ENCODE measurements around the gene CLPX.
"Not testable (repeated sequence)": the region's sequence is repeated elsewhere in the genome, so short reads cannot be mapped to it uniquely, and the experiment has no call there.

Gene CLPX

GRCh38 chr15:65207280-65207840 is 22.2 kb upstream of the CLPX start:
- in situ Hi-C loops (cut with HindIII; ENCODE audit: low sequenced_read_pairs): no loop called here

GRCh38 chr15:65206750-65207149 is 21.6 kb upstream of the CLPX start:
- in situ Hi-C loops (cut with HindIII; ENCODE audit: low sequenced_read_pairs): no loop called here

GRCh38 chr15:65204931-65205660 is 20.0 kb upstream of the CLPX start:
- in situ Hi-C loops (cut with HindIII; ENCODE audit: low sequenced_read_pairs): no loop called here

- in situ Hi-C loops (cut with HindIII; ENCODE audit: low sequenced_read_pairs): no loop called here
These were observed 19.2 kb upstream of the CLPX start for GRCh38 chr15:65204236-65204930.

GRCh38 chr15:65201918-65202317 is 16.8 kb upstream of the CLPX start:
- in situ Hi-C loops (cut with HindIII; ENCODE audit: low sequenced_read_pairs): no loop called here

- in situ Hi-C loops (cut with HindIII; ENCODE audit: low sequenced_read_pairs): no loop called here
These were observed 13.4 kb upstream of the CLPX start for GRCh38 chr15:65198571-65198970.

- in situ Hi-C loops (cut with HindIII; ENCODE audit: low sequenced_read_pairs): no loop called here
These were observed 12.1 kb upstream of the CLPX start for GRCh38 chr15:65197337-65197645.

GRCh38 chr15:65196637-65197336 is 11.6 kb upstream of the CLPX start:
- in situ Hi-C loops (cut with HindIII; ENCODE audit: low sequenced_read_pairs): no loop called here

GRCh38 chr15:65195548-65195923 is 10.4 kb upstream of the CLPX start:
- in situ Hi-C loops (cut with HindIII; ENCODE audit: low sequenced_read_pairs): no loop called here

- in situ Hi-C loops (cut with HindIII; ENCODE audit: low sequenced_read_pairs): no loop called here
These were observed 9.8 kb upstream of the CLPX start for GRCh38 chr15:65194826-65195547.

- in situ Hi-C loops (cut with HindIII; ENCODE audit: low sequenced_read_pairs): no loop called here
These were observed 6.9 kb upstream of the CLPX start for GRCh38 chr15:65192016-65192415.

- in situ Hi-C loops (cut with HindIII; ENCODE audit: low sequenced_read_pairs): no loop called here
These were observed 4.1 kb upstream of the CLPX start for GRCh38 chr15:65189102-65189740.

GRCh38 chr15:65188472-65188871 is 3.3 kb upstream of the CLPX start:
- in situ Hi-C loops (cut with HindIII; ENCODE audit: low sequenced_read_pairs): not testable (repeated sequence)

- in situ Hi-C loops (cut with HindIII; ENCODE audit: low sequenced_read_pairs): no loop called here
These were observed 756 bp downstream of the CLPX start for GRCh38 chr15:65184305-65184867.

GRCh38 chr15:65183865-65184159 is 1.3 kb downstream of the CLPX start:
- in situ Hi-C loops (cut with HindIII; ENCODE audit: low sequenced_read_pairs): no loop called here

GRCh38 chr15:65182538-65182937 is 2.6 kb downstream of the CLPX start:
- in situ Hi-C loops (cut with HindIII; ENCODE audit: low sequenced_read_pairs): no loop called here

GRCh38 chr15:65181582-65182353 is 3.4 kb downstream of the CLPX start:
- in situ Hi-C loops (cut with HindIII; ENCODE audit: low sequenced_read_pairs): not testable (repeated sequence)

- in situ Hi-C loops (cut with HindIII; ENCODE audit: low sequenced_read_pairs): no loop called here
These were observed 5.0 kb downstream of the CLPX start for GRCh38 chr15:65180167-65180566.

GRCh38 chr15:65177901-65178300 is 7.2 kb downstream of the CLPX start:
- in situ Hi-C loops (cut with HindIII; ENCODE audit: low sequenced_read_pairs): no loop called here

- in situ Hi-C loops (cut with HindIII; ENCODE audit: low sequenced_read_pairs): no loop called here
These were observed 9.1 kb downstream of the CLPX start for GRCh38 chr15:65176056-65176455.

All from DLD1 (cell line).